ENCODE results near the gene BEND4. TPM values are rescaled to one million over a fixed set of nuclear protein-coding genes. Genes with fewer than 3 reads are reported as not detected.

BEND4 gene
- total RNA-seq, 1 donor from 2014 or later: 16.3 TPM

DNA sequence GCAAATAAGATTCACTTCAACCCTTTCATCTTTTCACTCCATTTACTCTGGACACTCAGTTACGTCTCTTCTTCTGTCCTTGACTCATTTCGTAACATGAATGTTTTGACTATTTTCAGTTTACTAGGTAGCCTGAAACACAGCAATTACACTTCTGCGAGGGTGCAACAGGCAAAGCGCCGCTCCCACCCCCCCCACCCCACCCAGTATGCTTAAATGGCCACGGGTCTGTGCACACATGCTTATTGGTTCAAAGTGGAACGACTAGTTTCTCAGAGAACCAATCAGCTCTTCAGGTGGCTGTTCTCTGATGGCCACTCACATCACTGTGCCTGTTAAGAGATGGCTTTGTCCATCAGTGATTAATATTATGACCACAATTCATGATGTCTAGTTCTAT lies 3.5 kb downstream of the BEND4 start:
- no peak overlapping the region for H3K4me3 Mint-ChIP-seq (ENCODE audit: unreplicated experiment)
- H3K27me3 Mint-ChIP-seq (ENCODE audit: unreplicated experiment): peaks cover 24% of the 10 kb centered on the region
- TF ChIP-seq, protein P1, sequence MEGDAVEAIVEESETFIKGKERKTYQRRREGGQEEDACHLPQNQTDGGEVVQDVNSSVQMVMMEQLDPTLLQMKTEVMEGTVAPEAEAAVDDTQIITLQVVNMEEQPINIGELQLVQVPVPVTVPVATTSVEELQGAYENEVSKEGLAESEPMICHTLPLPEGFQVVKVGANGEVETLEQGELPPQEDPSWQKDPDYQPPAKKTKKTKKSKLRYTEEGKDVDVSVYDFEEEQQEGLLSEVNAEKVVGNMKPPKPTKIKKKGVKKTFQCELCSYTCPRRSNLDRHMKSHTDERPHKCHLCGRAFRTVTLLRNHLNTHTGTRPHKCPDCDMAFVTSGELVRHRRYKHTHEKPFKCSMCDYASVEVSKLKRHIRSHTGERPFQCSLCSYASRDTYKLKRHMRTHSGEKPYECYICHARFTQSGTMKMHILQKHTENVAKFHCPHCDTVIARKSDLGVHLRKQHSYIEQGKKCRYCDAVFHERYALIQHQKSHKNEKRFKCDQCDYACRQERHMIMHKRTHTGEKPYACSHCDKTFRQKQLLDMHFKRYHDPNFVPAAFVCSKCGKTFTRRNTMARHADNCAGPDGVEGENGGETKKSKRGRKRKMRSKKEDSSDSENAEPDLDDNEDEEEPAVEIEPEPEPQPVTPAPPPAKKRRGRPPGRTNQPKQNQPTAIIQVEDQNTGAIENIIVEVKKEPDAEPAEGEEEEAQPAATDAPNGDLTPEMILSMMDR (IDR thresholded peaks at IDR 0.05; ENCODE audit: unreplicated experiment): no peak
- no peak for DNase-seq (ENCODE audit: low spot score)
- H3K9me3 Mint-ChIP-seq (ENCODE audit: unreplicated experiment): peaks cover 4% of the 10 kb centered on the region
- no peak overlapping the region for H3K27ac Mint-ChIP-seq (ENCODE audit: unreplicated experiment)
- H3K4me1 Mint-ChIP-seq (ENCODE audit: unreplicated experiment): peaks cover 28% of the 10 kb centered on the region
- peaks cover 16% of the 10 kb centered on the region for H3K36me3 Mint-ChIP-seq (ENCODE audit: low read depth, unreplicated experiment)

DNA sequence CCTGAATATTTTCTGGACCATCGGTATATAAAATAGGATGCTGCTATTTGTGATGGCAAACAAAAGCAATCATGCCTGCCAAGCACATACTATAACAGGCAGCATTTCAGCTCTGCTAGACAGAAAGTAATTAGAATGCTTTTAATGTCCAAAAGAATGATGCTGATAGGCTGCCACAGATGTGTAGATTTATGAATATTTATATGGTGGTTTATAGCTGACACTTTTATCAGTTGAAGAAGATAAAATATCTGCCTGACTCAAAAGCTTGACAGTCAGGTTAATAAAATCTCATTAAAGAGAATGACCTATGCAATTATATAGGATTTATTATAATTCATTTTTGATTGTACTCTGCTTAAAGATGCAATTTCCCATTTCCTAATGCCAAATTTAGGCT lies 4.0 kb downstream of the BEND4 start:
- no peak for DNase-seq (ENCODE audit: low spot score)
- Mint-ChIP-seq H3K36me3 (ENCODE audit: low read depth, unreplicated experiment) (peaks cover 16% of the 10 kb centered on the region), H3K27ac (ENCODE audit: unreplicated experiment) (no peak overlapping the region), H3K4me3 (ENCODE audit: unreplicated experiment) (no peak overlapping the region), H3K4me1 (ENCODE audit: unreplicated experiment) (peaks cover 22% of the 10 kb centered on the region), H3K27me3 (ENCODE audit: unreplicated experiment) (peaks cover 19% of the 10 kb centered on the region), H3K9me3 (ENCODE audit: unreplicated experiment) (peaks cover 4% of the 10 kb centered on the region)
- TF ChIP-seq, protein P1 (IDR thresholded peaks at IDR 0.05; ENCODE audit: unreplicated experiment): no peak

DNA sequence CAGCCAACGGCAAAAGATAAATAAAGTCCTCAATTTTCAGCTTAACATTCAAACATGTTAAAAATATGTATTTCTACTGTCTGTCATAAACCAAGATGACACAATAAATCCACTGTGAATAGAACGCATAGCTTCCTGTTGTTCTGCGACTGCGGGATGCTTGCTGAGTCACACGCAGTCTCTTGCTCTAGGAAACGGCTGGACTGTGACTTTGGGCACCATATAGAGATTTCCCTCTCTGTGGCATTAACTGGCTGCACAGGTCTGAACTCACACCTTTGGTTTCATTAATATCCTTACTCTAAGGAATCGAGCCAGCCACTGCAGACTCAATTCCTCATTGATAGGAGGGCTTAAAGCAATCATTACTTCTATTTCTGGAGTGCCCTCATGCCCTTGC lies 8.4 kb downstream of the BEND4 start:
- no peak overlapping the region for H3K4me3 Mint-ChIP-seq (ENCODE audit: unreplicated experiment)
- H3K27me3 Mint-ChIP-seq (ENCODE audit: unreplicated experiment): peaks cover 2% of the 10 kb centered on the region
- TF ChIP-seq, protein P1 (IDR thresholded peaks at IDR 0.05; ENCODE audit: unreplicated experiment): no peak
- H3K4me1 Mint-ChIP-seq (ENCODE audit: unreplicated experiment): peaks cover 5% of the 10 kb centered on the region
- peaks cover 3% of the 10 kb centered on the region for H3K36me3 Mint-ChIP-seq (ENCODE audit: low read depth, unreplicated experiment)
- H3K27ac Mint-ChIP-seq (ENCODE audit: unreplicated experiment): no peak overlapping the region
- H3K9me3 Mint-ChIP-seq (ENCODE audit: unreplicated experiment): no peaks in the 10 kb centered on the region
- no peak for DNase-seq (ENCODE audit: low spot score)

DNA sequence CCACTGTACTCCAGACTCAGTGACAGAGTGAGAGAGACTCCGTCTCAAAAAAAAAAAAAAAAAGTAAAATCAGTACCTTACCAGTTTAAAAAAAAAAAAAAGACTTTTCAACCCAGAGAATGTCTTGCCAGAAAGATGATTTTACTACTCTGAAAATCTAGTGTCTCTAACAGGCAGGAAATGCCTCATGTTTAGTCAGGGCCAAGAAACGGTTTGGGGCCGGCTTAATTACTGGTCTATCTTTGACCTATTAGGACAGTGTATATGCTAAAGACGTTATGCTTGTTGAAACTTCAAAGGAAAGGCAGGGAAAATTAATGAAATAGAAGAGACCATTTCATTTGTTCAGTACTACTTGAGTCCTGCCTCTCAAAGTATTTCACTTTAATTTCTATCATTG lies 9.9 kb downstream of the BEND4 start:
- DNase-seq (ENCODE audit: low spot score): no peak
- Mint-ChIP-seq H3K36me3 (ENCODE audit: low read depth, unreplicated experiment) (peaks cover 3% of the 10 kb centered on the region), H3K9me3 (ENCODE audit: unreplicated experiment) (no peaks in the 10 kb centered on the region), H3K27me3 (ENCODE audit: unreplicated experiment) (peaks cover 2% of the 10 kb centered on the region), H3K4me3 (ENCODE audit: unreplicated experiment) (no peak overlapping the region), H3K27ac (ENCODE audit: unreplicated experiment) (no peak overlapping the region), H3K4me1 (ENCODE audit: unreplicated experiment) (peaks cover 5% of the 10 kb centered on the region)
- TF ChIP-seq, protein P1 (IDR thresholded peaks at IDR 0.05; ENCODE audit: unreplicated experiment): no peak

DNA sequence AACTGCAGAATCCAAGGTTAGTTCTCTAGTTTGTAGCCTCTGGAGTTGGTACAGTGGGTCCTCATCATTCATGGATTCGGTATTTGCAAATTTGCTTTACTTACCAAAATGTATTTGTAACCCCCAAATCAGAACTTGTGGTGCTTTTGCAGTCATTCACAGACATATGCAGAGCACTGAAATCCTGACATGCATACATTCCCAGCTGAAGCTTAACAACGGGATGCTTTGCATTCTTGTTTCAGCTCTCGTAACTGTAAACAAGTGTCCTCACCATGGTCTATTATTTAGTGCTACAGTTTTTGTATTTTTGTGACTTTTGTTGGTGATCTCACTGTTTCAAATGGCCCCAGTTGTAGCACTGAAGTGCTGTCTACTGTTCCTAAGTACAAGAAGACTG lies 16.1 kb downstream of the BEND4 start:
- TF ChIP-seq, protein P1 (IDR thresholded peaks at IDR 0.05; ENCODE audit: unreplicated experiment): no peak
- no peak for DNase-seq (ENCODE audit: low spot score)
- Mint-ChIP-seq H3K27me3 (ENCODE audit: unreplicated experiment) (no peaks in the 10 kb centered on the region), H3K4me3 (ENCODE audit: unreplicated experiment) (no peak overlapping the region), H3K4me1 (ENCODE audit: unreplicated experiment) (no peaks in the 10 kb centered on the region), H3K27ac (ENCODE audit: unreplicated experiment) (no peak overlapping the region), H3K36me3 (ENCODE audit: low read depth, unreplicated experiment) (peaks cover 9% of the 10 kb centered on the region), H3K9me3 (ENCODE audit: unreplicated experiment) (no peaks in the 10 kb centered on the region)
